Activated B cell treated with CpG ODN at 0.5 μM for 24 hours (primary cell): ENCODE data around the gene STAB2. TPM values are rescaled to one million over a fixed set of nuclear protein-coding genes. Genes with fewer than 3 reads are reported as not detected.

Experiments
- ATAC-seq: fragments of 200-7000 bp; cut with Tn5 transposase; one replicate; pipeline ENCODE4 v1.10.0; 2021; ENCODE audit warnings: low read depth, mild to moderate bottlenecking, moderate library complexity
- CTCF ChIA-PET: fragments of 350-600 bp; sonication (Branson Sonifier 250); formaldehyde crosslinking; loops from one replicate; lab custom pipeline; 2021; ENCODE audit warnings: antibody characterized with exemption; lab: Charles Lee
- POLR2A ChIA-PET: fragments of 350-600 bp; sonication (Branson Sonifier 250); formaldehyde crosslinking; loops from one replicate; lab custom pipeline; 2021; ENCODE audit warnings: antibody characterized with exemption; lab: Charles Lee
- DNase-seq: peaks from one replicate; pipeline ENCODE4 v3.0.0; 2022
- H3K27ac Mint-ChIP-seq: one replicate; pipeline ENCODE4 v1.8.0; 2020; ENCODE audit warnings: mixed read lengths
- H3K27me3 Mint-ChIP-seq: one replicate; pipeline ENCODE4 v1.8.0; 2021; ENCODE audit warnings: mixed read lengths
- H3K36me3 Mint-ChIP-seq: one replicate; pipeline ENCODE4 v1.8.0; 2021; ENCODE audit warnings: low read depth, mixed read lengths
- H3K4me1 Mint-ChIP-seq: one replicate; pipeline ENCODE4 v1.8.0; 2021; ENCODE audit warnings: mixed read lengths
- H3K4me3 Mint-ChIP-seq: one replicate; pipeline ENCODE4 v1.8.0; 2020; ENCODE audit warnings: mild to moderate bottlenecking, mixed read lengths
- H3K9me3 Mint-ChIP-seq: one replicate; pipeline ENCODE4 v1.8.0; 2020; ENCODE audit warnings: mixed read lengths
- intact Hi-C: fragments of 100-400 bp; cut with micrococcal nuclease; formaldehyde crosslinking; loops from one replicate; pipeline ENCODE4 v1.15.1; 2024
- total RNA-seq: library from RNA; stranded (reverse); gene quantifications from 2 replicates; pipeline ENCODE4 v1.2.3, GENCODE V29; 2022
- TF ChIP-seq, protein P1 (sequence below): fragments of 200-600 bp; IDR thresholded peaks from one replicate; pipeline ENCODE4 v1.8.0; 2022; ENCODE audit warnings: antibody characterized with exemption, mild to moderate bottlenecking

The STAB2 gene
- total RNA-seq, 1 donor from 2014 or later, result not detected

DNA sequence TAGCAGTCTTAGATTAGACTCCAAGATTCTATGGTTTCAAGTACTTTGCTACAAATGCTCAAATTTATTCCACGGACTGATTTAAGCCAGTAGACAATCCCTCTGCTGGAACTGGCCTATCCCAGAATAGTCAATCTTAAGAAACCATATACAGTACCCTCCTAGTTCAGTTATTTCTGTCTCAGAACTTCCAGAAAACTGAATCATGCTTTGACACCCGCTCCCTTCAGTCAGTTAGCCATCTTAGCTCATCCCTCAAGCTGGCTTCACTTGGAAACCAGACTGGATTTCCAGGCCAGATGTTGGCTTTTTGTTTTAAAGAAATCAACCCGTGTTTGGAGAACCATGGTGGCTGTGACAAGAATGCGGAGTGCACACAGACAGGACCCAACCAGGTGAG is 128.4 kb downstream of the STAB2 start:
- ChIA-PET POLR2A (no interaction called here), CTCF (no interaction called here)
- Mint-ChIP-seq H3K4me1 (no peaks in the 10 kb centered on the region), H3K27me3 (peaks cover 18% of the 10 kb centered on the region), H3K9me3 (no peaks in the 10 kb centered on the region), H3K36me3 (no peaks in the 10 kb centered on the region), H3K4me3 (no peak overlapping the region), H3K27ac (no peak overlapping the region)
- ATAC-seq (no peak), DNase-seq (no peak)
- intact Hi-C loops, result no loop called here
- TF ChIP-seq, protein P1, sequence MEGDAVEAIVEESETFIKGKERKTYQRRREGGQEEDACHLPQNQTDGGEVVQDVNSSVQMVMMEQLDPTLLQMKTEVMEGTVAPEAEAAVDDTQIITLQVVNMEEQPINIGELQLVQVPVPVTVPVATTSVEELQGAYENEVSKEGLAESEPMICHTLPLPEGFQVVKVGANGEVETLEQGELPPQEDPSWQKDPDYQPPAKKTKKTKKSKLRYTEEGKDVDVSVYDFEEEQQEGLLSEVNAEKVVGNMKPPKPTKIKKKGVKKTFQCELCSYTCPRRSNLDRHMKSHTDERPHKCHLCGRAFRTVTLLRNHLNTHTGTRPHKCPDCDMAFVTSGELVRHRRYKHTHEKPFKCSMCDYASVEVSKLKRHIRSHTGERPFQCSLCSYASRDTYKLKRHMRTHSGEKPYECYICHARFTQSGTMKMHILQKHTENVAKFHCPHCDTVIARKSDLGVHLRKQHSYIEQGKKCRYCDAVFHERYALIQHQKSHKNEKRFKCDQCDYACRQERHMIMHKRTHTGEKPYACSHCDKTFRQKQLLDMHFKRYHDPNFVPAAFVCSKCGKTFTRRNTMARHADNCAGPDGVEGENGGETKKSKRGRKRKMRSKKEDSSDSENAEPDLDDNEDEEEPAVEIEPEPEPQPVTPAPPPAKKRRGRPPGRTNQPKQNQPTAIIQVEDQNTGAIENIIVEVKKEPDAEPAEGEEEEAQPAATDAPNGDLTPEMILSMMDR, result no peak

DNA sequence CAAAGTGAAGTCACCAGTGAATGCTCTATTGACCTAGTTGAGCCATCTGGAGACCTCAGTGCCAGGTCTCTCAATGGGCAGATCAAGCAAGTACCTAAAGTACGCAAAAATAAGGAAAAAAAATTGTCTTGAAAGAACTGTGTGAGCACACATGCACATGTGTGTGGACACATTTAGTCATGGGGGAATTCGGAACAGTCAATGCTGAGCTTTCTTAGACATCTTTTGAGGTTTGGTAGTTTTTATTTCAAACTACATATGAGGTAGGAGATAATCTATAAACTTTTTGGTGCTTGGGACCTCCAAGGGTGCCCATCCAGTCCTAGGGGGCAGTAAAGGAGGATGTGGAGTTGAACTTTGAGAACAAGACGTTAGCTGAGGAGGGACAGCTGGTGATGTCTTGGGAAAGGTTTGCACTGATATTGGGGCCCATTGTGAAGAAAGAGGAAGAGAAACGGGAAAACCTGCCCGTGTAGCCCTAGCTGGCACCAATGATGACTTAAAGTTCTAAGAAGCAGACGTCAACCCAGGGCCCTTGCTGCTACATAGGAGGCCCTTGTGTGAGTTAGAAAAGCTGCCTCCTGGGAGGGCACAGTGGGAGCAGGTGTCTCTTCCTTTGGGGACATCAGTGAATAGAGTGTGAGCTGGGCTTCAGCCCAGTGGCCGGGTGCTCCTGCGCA is 129.6 kb downstream of the STAB2 start:
- peaks cover 16% of the 10 kb centered on the region for H3K27me3 Mint-ChIP-seq
- POLR2A ChIA-PET, result no interaction called here
- H3K4me1 Mint-ChIP-seq, result no peaks in the 10 kb centered on the region
- H3K36me3 Mint-ChIP-seq, result no peaks in the 10 kb centered on the region
- no peak overlapping the region for H3K27ac Mint-ChIP-seq
- intact Hi-C loops, result no loop called here
- TF ChIP-seq, protein P1, result no peak
- no peak overlapping the region for H3K4me3 Mint-ChIP-seq
- H3K9me3 Mint-ChIP-seq, result no peaks in the 10 kb centered on the region
- ATAC-seq (no peak), DNase-seq (no peak)
- CTCF ChIA-PET, result no interaction called here

DNA sequence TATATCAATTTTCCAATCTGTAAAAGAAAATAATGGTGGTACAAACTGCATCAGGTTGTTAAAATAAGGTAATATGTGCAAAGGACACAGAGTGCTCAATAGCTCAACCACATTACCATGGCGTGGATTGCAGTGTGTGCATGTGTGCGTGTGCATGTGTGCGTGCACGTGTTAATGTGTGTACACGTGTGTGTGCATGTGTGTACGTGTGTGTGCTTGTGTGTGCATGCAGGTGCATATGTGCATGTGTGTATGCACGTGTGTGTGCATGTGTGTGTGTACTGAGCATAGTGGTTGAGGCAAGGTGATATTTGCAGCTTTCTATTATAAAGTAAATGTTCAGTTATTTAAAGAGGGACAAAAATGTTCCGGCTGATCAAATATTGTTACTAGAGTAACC is 138.3 kb downstream of the STAB2 start:
- intact Hi-C loops, result no loop called here
- no peak for DNase-seq
- ChIA-PET CTCF (no interaction called here), POLR2A (no interaction called here)
- no peaks in the 10 kb centered on the region for H3K36me3 Mint-ChIP-seq
- no peak overlapping the region for H3K4me3 Mint-ChIP-seq
- ATAC-seq, result no peak
- H3K4me1 Mint-ChIP-seq, result no peaks in the 10 kb centered on the region
- TF ChIP-seq, protein P1, result no peak
- H3K9me3 Mint-ChIP-seq, result no peaks in the 10 kb centered on the region
- no peak overlapping the region for H3K27ac Mint-ChIP-seq
- no peaks in the 10 kb centered on the region for H3K27me3 Mint-ChIP-seq

DNA sequence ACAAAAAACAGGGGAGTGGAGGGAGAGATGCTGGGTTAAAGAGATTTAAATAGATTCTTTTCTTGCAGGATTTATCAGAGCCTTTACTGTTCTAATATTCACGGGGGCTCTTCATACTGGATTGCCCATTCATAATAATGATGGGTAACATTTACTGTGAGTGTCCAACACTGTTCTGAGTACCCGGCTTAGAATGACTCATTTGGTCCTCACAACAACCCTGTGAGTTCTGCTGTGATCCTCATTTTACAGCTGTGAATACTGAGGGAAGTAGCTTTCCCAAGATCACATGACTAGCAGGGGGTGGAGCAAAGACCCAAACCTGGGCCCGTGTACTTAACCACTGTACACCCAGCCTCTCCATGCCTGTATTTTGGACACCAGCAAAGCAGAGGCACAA is 140.6 kb downstream of the STAB2 start:
- POLR2A ChIA-PET, result no interaction called here
- DNase-seq, result no peak
- no peak overlapping the region for H3K27ac Mint-ChIP-seq
- H3K4me3 Mint-ChIP-seq, result no peak overlapping the region
- intact Hi-C loops, result no loop called here
- H3K27me3 Mint-ChIP-seq, result no peaks in the 10 kb centered on the region
- no peaks in the 10 kb centered on the region for H3K36me3 Mint-ChIP-seq
- TF ChIP-seq, protein P1, result no peak
- H3K4me1 Mint-ChIP-seq, result no peaks in the 10 kb centered on the region
- ATAC-seq, result no peak
- H3K9me3 Mint-ChIP-seq, result peaks cover 6% of the 10 kb centered on the region
- CTCF ChIA-PET, result no interaction called here

DNA sequence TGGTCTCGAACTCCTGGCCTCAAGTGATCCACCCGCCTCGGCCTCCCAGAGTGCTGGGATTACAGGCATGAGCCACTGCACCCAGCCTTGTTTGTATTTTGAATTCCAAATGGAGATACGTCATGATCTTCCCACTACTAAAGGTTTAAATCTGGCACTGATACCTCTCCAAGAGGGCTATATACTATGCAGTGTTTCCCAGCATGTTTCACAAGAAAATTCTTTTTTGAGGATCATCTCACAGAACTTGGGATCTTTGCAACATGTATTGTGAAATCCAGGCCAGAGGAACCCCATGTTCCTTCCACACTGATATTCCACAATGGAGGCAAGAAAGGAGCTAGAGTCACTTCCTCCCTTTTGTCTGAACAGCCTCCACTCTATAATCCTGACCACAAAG is 141.2 kb downstream of the STAB2 start:
- Mint-ChIP-seq H3K27ac (no peak overlapping the region), H3K36me3 (no peaks in the 10 kb centered on the region), H3K27me3 (no peaks in the 10 kb centered on the region), H3K4me1 (no peaks in the 10 kb centered on the region), H3K9me3 (peaks cover 6% of the 10 kb centered on the region), H3K4me3 (no peak overlapping the region)
- ATAC-seq (no peak), DNase-seq (no peak)
- POLR2A ChIA-PET, result no interaction called here
- intact Hi-C loops, result no loop called here
- CTCF ChIA-PET, result no interaction called here
- TF ChIP-seq, protein P1, result no peak
